GM23338 (cell line): Measurements from ENCODE around the gene SLC43A2. TPM values are rescaled to one million over a fixed set of nuclear protein-coding genes. Genes with fewer than 3 reads are reported as not detected.

Experiments
- ATAC-seq: fragments of 200-7000 bp; cut with Tn5 transposase; 3 replicates; pipeline ENCODE4 v1.9.1; 2020
- DNase-seq: peaks from one replicate; pipeline ENCODE4 v3.0.0-alpha.2; 2015; ENCODE audit warnings: low spot score
- H2AFZ ChIP-seq: fragments of 200-600 bp; sonication (generic); 2 replicates; pipeline ENCODE4 v1.8.0; 2016; ENCODE audit warnings: antibody characterized with exemption, mild to moderate bottlenecking, moderate library complexity
- H3F3A ChIP-seq: fragments of 200-600 bp; sonication (generic); replicated peaks from 2 replicates; pipeline ENCODE4 v1.8.0; 2017; ENCODE audit warnings: antibody characterized with exemption, mixed run types, low read depth
- H3K27ac ChIP-seq: fragments of 200-600 bp; sonication (generic); 2 replicates; pipeline ENCODE4 v1.6.1; 2016; ENCODE audit warnings: low read depth
- H3K27me3 ChIP-seq: fragments of 200-600 bp; sonication (generic); 2 replicates; pipeline ENCODE4 v1.8.0; 2016; ENCODE audit warnings: mild to moderate bottlenecking, mixed run types, moderate library complexity; ENCODE audit not compliant: insufficient read depth
- H3K36me3 ChIP-seq: fragments of 200-600 bp; sonication (generic); 2 replicates; pipeline ENCODE4 v1.8.0; 2016; ENCODE audit warnings: mild to moderate bottlenecking; ENCODE audit not compliant: insufficient read depth
- H3K4me1 ChIP-seq: fragments of 200-600 bp; sonication (generic); 2 replicates; pipeline ENCODE4 v1.8.0; 2016; ENCODE audit warnings: mild to moderate bottlenecking, moderate library complexity; ENCODE audit not compliant: insufficient read depth
- H3K4me2 ChIP-seq: fragments of 200-600 bp; sonication (generic); 2 replicates; pipeline ENCODE4 v1.7.1; 2017; ENCODE audit warnings: mixed run types
- H3K4me3 ChIP-seq: fragments of 200-600 bp; sonication (generic); 2 replicates; pipeline ENCODE4 v1.6.1; 2016; ENCODE audit warnings: mixed run types
- H3K79me2 ChIP-seq: fragments of 200-600 bp; sonication (generic); replicated peaks from 2 replicates; pipeline ENCODE4 v1.8.0; 2017; ENCODE audit warnings: mild to moderate bottlenecking; ENCODE audit not compliant: insufficient read depth
- H3K9me2 ChIP-seq: fragments of 200-600 bp; sonication (generic); 2 replicates; pipeline ENCODE4 v1.8.0; 2017; ENCODE audit not compliant: insufficient read depth
- H4K20me1 ChIP-seq: fragments of 200-600 bp; sonication (generic); replicated peaks from 2 replicates; pipeline ENCODE4 v1.8.0; 2017; ENCODE audit warnings: mild to moderate bottlenecking; ENCODE audit not compliant: insufficient read depth
- H3K27ac Mint-ChIP-seq: 2 replicates; pipeline ENCODE4 v1.8.0; 2020; ENCODE audit warnings: inconsistent platforms, mild to moderate bottlenecking, moderate library complexity, mixed read lengths
- H3K27me3 Mint-ChIP-seq: 3 replicates; pipeline ENCODE4 v1.8.0; 2022; ENCODE audit warnings: low read depth, mild to moderate bottlenecking, moderate library complexity, mixed read lengths, inconsistent platforms; ENCODE audit not compliant: insufficient read depth, poor library complexity
- H3K36me3 Mint-ChIP-seq: 3 replicates; pipeline ENCODE4 v1.8.0; 2021; ENCODE audit warnings: low read depth, mild to moderate bottlenecking, inconsistent platforms, moderate library complexity, mixed read lengths
- H3K4me1 Mint-ChIP-seq: 3 replicates; pipeline ENCODE4 v1.8.0; 2020; ENCODE audit warnings: mild to moderate bottlenecking, inconsistent platforms, mixed read lengths
- H3K4me3 Mint-ChIP-seq: 3 replicates; pipeline ENCODE4 v1.8.0; 2021; ENCODE audit warnings: moderate library complexity, mild to moderate bottlenecking, inconsistent platforms, mixed read lengths
- H3K9me3 Mint-ChIP-seq: 3 replicates; pipeline ENCODE4 v1.8.0; 2020; ENCODE audit warnings: moderate library complexity, mild to moderate bottlenecking, inconsistent platforms, mixed read lengths
- EZH2 ChIP-seq: fragments of 200-600 bp; sonication (generic); IDR thresholded peaks from one replicate; pipeline ENCODE4 v1.8.0; 2017; ENCODE audit warnings: antibody characterized with exemption, mild to moderate bottlenecking, low read depth; ENCODE audit not compliant: unreplicated experiment
- EZH2phosphoT487 ChIP-seq: fragments of 200-600 bp; sonication (generic); IDR thresholded peaks from one replicate; pipeline ENCODE4 v1.8.1; 2018; ENCODE audit warnings: antibody characterized with exemption; ENCODE audit not compliant: unreplicated experiment
- NANOG ChIP-seq: IDR thresholded peaks from 2 replicates; pipeline ENCODE4 v1.6.1; 2016; ENCODE audit warnings: antibody characterized with exemption, borderline replicate concordance
- POLR2AphosphoS5 ChIP-seq: IDR thresholded peaks from 2 replicates; pipeline ENCODE4 v1.6.1; 2016; ENCODE audit warnings: antibody characterized with exemption, low read depth
- STAT1 ChIP-seq: IDR thresholded peaks from one replicate; pipeline ENCODE4 v1.6.1; 2016; ENCODE audit warnings: antibody characterized with exemption; ENCODE audit not compliant: unreplicated experiment
- ZNF114 ChIP-seq: fragments of 250-450 bp; sonication (Bioruptor Pico); IDR thresholded peaks from 2 replicates; pipeline ENCODE4 v1.5.0; 2020; ENCODE audit warnings: mild to moderate bottlenecking, moderate library complexity
- ZNF331 ChIP-seq: fragments of 250-450 bp; sonication (Bioruptor Pico); IDR thresholded peaks from 2 replicates; pipeline ENCODE4 v1.5.0; 2020; ENCODE audit warnings: low read depth, mild to moderate bottlenecking, moderate library complexity
- polyA plus RNA-seq: library from polyadenylated mRNA; unstranded; fragments of >200 nt; fragmentation: Nextera tagmentation; extraction: Ambion mirVana; gene quantifications from 2 replicates; pipeline ENCODE4 v1.2.1, GENCODE V29; 2016
- total RNA-seq: library from RNA; depleted of rRNA; stranded (reverse); fragments of >200 nt; shearing (Covaris generic); gene quantifications from 2 replicates; pipeline ENCODE4 v1.2.3, GENCODE V29; 2014
- TF ChIP-seq, protein P1 (sequence below), 2 experiments: fragments of 200-600 bp in 1 of 2; sonication (generic) in 1 of 2; conservative IDR thresholded peaks; 2 replicates each; pipeline versions ENCODE4 v1.5.1 to v1.6.1; 2016 to 2017; ENCODE audit warnings: antibody characterized with exemption in 2 of 2, low read depth in 2 of 2, mild to moderate bottlenecking in 2 of 2, moderate library complexity in 1 of 2
- TF ChIP-seq, protein P2 (sequence below): IDR thresholded peaks from 2 replicates; pipeline ENCODE4 v1.6.1; 2016; ENCODE audit warnings: antibody characterized with exemption
- TF ChIP-seq, protein P3 (sequence below): fragments of 250-450 bp; sonication (Bioruptor Pico); IDR thresholded peaks from 2 replicates; pipeline ENCODE4 v1.5.0; 2020; ENCODE audit warnings: mild to moderate bottlenecking, moderate library complexity

The SLC43A2 gene
- total and polyA plus RNA-seq, 2 experiments from 2014 or later = 2.2 to 9.8 TPM

DNA sequence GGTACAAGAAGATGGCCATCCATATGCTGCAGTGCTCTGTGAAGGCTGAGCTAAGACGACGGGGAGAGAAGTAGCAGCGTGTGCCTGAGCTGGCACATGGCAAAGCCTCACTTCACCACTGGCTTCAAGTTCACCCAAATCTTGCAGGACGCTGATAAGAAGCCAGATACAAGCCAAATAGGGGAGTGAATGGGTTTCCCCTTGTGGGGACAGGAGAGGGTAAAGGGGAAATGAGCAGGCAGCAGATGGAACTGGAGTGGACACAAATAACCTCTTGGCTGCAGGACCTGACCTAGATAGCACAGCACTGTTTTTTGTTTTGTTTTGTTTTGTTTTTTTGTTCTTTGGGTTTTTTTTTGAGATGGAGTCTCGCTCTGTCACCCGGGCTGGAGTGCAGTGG, 45.1 kb downstream of the SLC43A2 start:
- Histone ChIP-seq H3F3A (no peaks in the 10 kb centered on the region), H3K27me3 (no peaks in the 10 kb centered on the region), H3K4me2 (no peak overlapping the region), H3K36me3 (no peaks in the 10 kb centered on the region), H3K27ac (no peak overlapping the region), H3K4me3 (no peak overlapping the region), H3K9me2 (no peaks in the 10 kb centered on the region), H2AFZ (no peak overlapping the region), H3K4me1 (peaks cover 17% of the 10 kb centered on the region), H3K79me2 (no peaks in the 10 kb centered on the region), H4K20me1 (no peaks in the 10 kb centered on the region)
- Mint-ChIP-seq H3K4me1 (peaks cover 31% of the 10 kb centered on the region), H3K9me3 (no peaks in the 10 kb centered on the region), H3K4me3 (no peak overlapping the region), H3K36me3 (peaks cover 12% of the 10 kb centered on the region), H3K27ac (no peak overlapping the region), H3K27me3 (peaks cover 10% of the 10 kb centered on the region)
- TF ChIP-seq ZNF114 (CRISPR knock-in tag) (no peak), STAT1 (no peak)
- ATAC-seq = no peak
- DNase-seq = no peak

DNA sequence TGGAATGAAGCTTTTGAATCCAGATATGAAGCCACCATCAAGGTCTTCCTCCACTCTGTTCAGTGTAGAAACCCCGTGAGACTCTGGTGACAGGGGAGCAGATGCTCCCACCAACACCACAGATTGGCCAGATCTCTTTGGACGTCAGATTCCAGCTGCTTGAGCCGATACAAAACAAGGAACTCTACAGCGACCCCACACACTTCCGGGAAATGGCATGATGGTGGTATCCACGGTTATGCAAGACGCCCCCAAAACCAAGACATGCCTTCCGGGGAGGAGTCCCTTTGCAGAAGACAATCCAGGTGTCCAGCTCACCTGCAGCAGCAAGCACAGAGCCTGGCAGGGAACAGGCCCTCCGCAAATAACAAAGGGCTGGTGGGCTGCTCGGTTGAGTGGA, 46.3 kb downstream of the SLC43A2 start:
- no peak overlapping the region for H3K27ac ChIP-seq
- no peaks in the 10 kb centered on the region for H3K27me3 ChIP-seq
- DNase-seq (no peak), ATAC-seq (no peak)
- H3K4me3 ChIP-seq = no peak overlapping the region
- no peaks in the 10 kb centered on the region for H3F3A ChIP-seq
- H3K4me2 ChIP-seq = no peak overlapping the region
- no peaks in the 10 kb centered on the region for H3K9me2 ChIP-seq
- peaks cover 12% of the 10 kb centered on the region for H3K36me3 Mint-ChIP-seq
- peaks cover 34% of the 10 kb centered on the region for H3K4me1 Mint-ChIP-seq
- H3K4me3 Mint-ChIP-seq = no peak overlapping the region
- no peaks in the 10 kb centered on the region for H3K36me3 ChIP-seq
- no peaks in the 10 kb centered on the region for H3K79me2 ChIP-seq
- peaks cover 7% of the 10 kb centered on the region for H3K27me3 Mint-ChIP-seq
- no peaks in the 10 kb centered on the region for H4K20me1 ChIP-seq
- no peak overlapping the region for H2AFZ ChIP-seq
- peaks cover 17% of the 10 kb centered on the region for H3K4me1 ChIP-seq
- H3K27ac Mint-ChIP-seq = no peak overlapping the region
- no peaks in the 10 kb centered on the region for H3K9me3 Mint-ChIP-seq
- TF ChIP-seq, protein P1, sequence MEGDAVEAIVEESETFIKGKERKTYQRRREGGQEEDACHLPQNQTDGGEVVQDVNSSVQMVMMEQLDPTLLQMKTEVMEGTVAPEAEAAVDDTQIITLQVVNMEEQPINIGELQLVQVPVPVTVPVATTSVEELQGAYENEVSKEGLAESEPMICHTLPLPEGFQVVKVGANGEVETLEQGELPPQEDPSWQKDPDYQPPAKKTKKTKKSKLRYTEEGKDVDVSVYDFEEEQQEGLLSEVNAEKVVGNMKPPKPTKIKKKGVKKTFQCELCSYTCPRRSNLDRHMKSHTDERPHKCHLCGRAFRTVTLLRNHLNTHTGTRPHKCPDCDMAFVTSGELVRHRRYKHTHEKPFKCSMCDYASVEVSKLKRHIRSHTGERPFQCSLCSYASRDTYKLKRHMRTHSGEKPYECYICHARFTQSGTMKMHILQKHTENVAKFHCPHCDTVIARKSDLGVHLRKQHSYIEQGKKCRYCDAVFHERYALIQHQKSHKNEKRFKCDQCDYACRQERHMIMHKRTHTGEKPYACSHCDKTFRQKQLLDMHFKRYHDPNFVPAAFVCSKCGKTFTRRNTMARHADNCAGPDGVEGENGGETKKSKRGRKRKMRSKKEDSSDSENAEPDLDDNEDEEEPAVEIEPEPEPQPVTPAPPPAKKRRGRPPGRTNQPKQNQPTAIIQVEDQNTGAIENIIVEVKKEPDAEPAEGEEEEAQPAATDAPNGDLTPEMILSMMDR (conservative IDR thresholded peaks at IDR 0.05; ENCODE audit: low read depth in 2 of 2) = no peak
- TF ChIP-seq POLR2AphosphoS5 (no peak), ZNF114 (CRISPR knock-in tag) (no peak), EZH2phosphoT487 (no peak), NANOG (no peak), EZH2 (no peak), STAT1 (no peak), ZNF331 (CRISPR knock-in tag) (no peak)
- TF ChIP-seq, protein P2, sequence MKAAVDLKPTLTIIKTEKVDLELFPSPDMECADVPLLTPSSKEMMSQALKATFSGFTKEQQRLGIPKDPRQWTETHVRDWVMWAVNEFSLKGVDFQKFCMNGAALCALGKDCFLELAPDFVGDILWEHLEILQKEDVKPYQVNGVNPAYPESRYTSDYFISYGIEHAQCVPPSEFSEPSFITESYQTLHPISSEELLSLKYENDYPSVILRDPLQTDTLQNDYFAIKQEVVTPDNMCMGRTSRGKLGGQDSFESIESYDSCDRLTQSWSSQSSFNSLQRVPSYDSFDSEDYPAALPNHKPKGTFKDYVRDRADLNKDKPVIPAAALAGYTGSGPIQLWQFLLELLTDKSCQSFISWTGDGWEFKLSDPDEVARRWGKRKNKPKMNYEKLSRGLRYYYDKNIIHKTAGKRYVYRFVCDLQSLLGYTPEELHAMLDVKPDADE = no peak
- TF ChIP-seq, protein P3, sequence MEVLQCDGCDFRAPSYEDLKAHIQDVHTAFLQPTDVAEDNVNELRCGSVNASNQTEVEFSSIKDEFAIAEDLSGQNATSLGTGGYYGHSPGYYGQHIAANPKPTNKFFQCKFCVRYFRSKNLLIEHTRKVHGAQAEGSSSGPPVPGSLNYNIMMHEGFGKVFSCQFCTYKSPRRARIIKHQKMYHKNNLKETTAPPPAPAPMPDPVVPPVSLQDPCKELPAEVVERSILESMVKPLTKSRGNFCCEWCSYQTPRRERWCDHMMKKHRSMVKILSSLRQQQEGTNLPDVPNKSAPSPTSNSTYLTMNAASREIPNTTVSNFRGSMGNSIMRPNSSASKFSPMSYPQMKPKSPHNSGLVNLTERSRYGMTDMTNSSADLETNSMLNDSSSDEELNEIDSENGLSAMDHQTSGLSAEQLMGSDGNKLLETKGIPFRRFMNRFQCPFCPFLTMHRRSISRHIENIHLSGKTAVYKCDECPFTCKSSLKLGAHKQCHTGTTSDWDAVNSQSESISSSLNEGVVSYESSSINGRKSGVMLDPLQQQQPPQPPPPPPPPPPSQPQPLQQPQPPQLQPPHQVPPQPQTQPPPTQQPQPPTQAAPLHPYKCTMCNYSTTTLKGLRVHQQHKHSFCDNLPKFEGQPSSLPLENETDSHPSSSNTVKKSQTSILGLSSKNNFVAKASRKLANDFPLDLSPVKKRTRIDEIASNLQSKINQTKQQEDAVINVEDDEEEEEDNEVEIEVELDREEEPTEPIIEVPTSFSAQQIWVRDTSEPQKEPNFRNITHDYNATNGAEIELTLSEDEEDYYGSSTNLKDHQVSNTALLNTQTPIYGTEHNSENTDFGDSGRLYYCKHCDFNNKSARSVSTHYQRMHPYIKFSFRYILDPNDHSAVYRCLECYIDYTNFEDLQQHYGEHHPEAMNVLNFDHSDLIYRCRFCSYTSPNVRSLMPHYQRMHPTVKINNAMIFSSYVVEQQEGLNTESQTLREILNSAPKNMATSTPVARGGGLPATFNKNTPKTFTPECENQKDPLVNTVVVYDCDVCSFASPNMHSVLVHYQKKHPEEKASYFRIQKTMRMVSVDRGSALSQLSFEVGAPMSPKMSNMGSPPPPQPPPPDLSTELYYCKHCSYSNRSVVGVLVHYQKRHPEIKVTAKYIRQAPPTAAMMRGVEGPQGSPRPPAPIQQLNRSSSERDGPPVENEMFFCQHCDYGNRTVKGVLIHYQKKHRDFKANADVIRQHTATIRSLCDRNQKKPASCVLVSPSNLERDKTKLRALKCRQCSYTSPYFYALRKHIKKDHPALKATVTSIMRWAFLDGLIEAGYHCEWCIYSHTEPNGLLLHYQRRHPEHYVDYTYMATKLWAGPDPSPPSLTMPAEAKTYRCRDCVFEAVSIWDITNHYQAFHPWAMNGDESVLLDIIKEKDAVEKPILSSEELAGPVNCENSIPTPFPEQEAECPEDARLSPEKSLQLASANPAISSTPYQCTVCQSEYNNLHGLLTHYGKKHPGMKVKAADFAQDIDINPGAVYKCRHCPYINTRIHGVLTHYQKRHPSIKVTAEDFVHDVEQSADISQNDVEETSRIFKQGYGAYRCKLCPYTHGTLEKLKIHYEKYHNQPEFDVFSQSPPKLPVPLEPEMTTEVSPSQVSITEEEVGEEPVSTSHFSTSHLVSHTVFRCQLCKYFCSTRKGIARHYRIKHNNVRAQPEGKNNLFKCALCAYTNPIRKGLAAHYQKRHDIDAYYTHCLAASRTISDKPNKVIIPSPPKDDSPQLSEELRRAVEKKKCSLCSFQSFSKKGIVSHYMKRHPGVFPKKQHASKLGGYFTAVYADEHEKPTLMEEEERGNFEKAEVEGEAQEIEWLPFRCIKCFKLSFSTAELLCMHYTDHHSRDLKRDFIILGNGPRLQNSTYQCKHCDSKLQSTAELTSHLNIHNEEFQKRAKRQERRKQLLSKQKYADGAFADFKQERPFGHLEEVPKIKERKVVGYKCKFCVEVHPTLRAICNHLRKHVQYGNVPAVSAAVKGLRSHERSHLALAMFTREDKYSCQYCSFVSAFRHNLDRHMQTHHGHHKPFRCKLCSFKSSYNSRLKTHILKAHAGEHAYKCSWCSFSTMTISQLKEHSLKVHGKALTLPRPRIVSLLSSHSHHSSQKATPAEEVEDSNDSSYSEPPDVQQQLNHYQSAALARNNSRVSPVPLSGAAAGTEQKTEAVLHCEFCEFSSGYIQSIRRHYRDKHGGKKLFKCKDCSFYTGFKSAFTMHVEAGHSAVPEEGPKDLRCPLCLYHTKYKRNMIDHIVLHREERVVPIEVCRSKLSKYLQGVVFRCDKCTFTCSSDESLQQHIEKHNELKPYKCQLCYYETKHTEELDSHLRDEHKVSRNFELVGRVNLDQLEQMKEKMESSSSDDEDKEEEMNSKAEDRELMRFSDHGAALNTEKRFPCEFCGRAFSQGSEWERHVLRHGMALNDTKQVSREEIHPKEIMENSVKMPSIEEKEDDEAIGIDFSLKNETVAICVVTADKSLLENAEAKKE (CRISPR knock-in tag) = no peak
